Measurements from ENCODE around the gene SLC5A1.

The SLC5A1 gene

DNA sequence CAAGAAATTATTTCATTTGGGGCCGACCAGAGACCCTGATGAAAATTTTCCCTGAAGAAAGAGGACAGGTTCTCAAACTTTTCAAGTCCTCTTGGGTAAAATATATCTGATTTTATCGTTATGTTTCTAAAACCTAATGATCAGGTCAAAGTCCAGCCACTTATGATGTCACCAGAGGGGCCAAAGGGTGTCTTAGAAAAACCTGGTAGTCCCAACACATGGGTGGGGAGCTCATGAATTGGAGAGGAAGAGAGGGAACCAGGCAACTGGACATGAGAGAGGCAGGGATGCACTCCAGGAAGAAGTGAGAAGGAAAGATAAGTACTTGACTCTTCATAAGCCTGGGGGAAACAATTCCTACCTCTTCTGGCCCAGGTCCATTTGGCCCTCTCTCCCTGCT lies 9.2 kb downstream of the SLC5A1 start:
- TF ChIP-seq ZBTB7A (IDR thresholded peaks at IDR 0.05; ENCODE audit: low read depth) (no peak), TCF12 (IDR thresholded peaks at IDR 0.05; ENCODE audit: low read depth) (no peak), FOXM1 (IDR thresholded peaks at IDR 0.05; ENCODE audit: borderline replicate concordance, low read depth) (no peak), EGR1 (IDR thresholded peaks at IDR 0.05) (no peak), RAD21 (IDR thresholded peaks at IDR 0.05; ENCODE audit: low read depth) (no peak), TEAD4 (IDR thresholded peaks at IDR 0.05) (no peak), TAF1 (IDR thresholded peaks at IDR 0.05; ENCODE audit: low read depth) (no peak), YY1 (IDR thresholded peaks at IDR 0.05; ENCODE audit: low read depth) (no peak), EP300 (IDR thresholded peaks at IDR 0.05; ENCODE audit: borderline replicate concordance) (no peak), CREB1 (IDR thresholded peaks at IDR 0.05; ENCODE audit: low read depth) (no peak), NFIC (IDR thresholded peaks at IDR 0.05) (no peak), CEBPB (IDR thresholded peaks at IDR 0.05) (no peak)
- TF ChIP-seq, protein P1, sequence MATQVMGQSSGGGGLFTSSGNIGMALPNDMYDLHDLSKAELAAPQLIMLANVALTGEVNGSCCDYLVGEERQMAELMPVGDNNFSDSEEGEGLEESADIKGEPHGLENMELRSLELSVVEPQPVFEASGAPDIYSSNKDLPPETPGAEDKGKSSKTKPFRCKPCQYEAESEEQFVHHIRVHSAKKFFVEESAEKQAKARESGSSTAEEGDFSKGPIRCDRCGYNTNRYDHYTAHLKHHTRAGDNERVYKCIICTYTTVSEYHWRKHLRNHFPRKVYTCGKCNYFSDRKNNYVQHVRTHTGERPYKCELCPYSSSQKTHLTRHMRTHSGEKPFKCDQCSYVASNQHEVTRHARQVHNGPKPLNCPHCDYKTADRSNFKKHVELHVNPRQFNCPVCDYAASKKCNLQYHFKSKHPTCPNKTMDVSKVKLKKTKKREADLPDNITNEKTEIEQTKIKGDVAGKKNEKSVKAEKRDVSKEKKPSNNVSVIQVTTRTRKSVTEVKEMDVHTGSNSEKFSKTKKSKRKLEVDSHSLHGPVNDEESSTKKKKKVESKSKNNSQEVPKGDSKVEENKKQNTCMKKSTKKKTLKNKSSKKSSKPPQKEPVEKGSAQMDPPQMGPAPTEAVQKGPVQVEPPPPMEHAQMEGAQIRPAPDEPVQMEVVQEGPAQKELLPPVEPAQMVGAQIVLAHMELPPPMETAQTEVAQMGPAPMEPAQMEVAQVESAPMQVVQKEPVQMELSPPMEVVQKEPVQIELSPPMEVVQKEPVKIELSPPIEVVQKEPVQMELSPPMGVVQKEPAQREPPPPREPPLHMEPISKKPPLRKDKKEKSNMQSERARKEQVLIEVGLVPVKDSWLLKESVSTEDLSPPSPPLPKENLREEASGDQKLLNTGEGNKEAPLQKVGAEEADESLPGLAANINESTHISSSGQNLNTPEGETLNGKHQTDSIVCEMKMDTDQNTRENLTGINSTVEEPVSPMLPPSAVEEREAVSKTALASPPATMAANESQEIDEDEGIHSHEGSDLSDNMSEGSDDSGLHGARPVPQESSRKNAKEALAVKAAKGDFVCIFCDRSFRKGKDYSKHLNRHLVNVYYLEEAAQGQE (IDR thresholded peaks at IDR 0.05; ENCODE audit: low read depth) = no peak
- TF ChIP-seq, protein P2, sequence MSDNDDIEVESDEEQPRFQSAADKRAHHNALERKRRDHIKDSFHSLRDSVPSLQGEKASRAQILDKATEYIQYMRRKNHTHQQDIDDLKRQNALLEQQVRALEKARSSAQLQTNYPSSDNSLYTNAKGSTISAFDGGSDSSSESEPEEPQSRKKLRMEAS (IDR thresholded peaks at IDR 0.05) = no peak
- TF ChIP-seq, protein P3, sequence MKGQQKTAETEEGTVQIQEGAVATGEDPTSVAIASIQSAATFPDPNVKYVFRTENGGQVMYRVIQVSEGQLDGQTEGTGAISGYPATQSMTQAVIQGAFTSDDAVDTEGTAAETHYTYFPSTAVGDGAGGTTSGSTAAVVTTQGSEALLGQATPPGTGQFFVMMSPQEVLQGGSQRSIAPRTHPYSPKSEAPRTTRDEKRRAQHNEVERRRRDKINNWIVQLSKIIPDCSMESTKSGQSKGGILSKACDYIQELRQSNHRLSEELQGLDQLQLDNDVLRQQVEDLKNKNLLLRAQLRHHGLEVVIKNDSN (IDR thresholded peaks at IDR 0.05) = no peak

DNA sequence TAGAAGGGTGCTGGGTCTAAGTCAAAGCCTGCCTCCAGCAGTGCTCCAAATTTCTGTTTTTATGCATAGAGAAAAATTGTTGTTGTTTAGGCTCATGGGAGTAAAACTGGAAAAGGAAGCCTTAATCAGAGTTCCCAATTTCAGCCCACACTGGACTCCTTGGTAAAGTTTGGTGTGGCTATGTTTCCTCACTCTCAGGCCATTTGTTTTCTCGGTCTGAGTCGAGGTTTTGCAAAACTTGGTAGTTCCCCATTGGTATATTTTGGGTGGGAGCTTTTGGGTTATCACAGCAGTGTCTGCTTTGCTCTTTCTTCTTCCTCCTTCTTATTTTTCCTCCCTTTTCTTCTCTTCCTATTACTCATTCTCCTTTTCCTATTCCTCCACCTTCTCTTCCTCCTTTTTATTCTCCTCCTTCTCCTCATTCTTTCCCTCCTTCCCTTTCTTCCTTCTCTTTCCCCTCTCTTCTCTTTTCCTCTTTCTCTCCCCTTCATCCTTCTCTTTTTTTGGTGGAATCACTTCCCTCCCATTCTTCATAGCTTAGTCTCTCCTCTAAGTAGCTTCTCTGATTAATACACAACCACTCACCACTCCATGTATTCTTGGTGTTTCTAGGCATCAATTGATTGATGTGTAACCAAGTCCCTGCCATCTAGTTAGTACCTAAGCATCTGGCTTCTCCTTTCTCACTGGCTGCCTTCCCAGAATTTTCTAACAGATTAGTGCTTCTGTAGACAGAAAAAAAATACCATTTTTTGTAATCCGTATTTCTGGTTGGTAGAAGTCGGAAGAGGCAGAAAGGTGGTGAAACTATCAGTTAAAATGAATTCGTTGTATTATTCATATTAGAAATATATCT lies 10.1 kb downstream of the SLC5A1 start:
- no peak for TF ChIP-seq NFIC (IDR thresholded peaks at IDR 0.05)
- TF ChIP-seq, protein P1 (IDR thresholded peaks at IDR 0.05; ENCODE audit: low read depth) = no peak
- no peak for TF ChIP-seq TAF1 (IDR thresholded peaks at IDR 0.05; ENCODE audit: low read depth)
- TF ChIP-seq, protein P3 (IDR thresholded peaks at IDR 0.05) = no peak
- TF ChIP-seq TEAD4 (IDR thresholded peaks at IDR 0.05) = no peak
- TF ChIP-seq, protein P2 (IDR thresholded peaks at IDR 0.05) = no peak
- no peak for TF ChIP-seq YY1 (IDR thresholded peaks at IDR 0.05; ENCODE audit: low read depth)

DNA sequence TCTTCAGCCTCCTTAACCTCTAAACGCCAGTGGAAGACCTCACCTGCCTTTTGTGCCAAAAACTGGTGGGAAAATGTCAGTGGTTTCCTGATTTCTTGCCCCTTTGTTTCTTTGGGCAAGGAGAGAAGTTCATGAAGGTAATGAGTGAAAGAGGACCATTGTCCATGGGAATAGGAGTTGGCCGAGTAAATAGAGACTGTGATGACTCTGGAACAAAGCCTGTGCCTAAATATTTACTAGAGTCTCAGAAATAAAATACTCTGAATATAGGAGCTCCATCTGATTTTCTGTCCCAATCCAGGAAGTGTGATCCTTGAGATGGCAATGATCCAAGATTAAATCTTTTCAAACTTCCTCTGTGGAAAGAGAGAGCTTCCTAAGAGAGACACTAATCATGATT lies 12.0 kb downstream of the SLC5A1 start:
- no peak for TF ChIP-seq CEBPB (IDR thresholded peaks at IDR 0.05)
- no peak for TF ChIP-seq FOXM1 (IDR thresholded peaks at IDR 0.05; ENCODE audit: borderline replicate concordance, low read depth)
- TF ChIP-seq TCF12 (IDR thresholded peaks at IDR 0.05; ENCODE audit: low read depth) = no peak
- TF ChIP-seq TAF1 (IDR thresholded peaks at IDR 0.05; ENCODE audit: low read depth) = no peak
- TF ChIP-seq, protein P1 (IDR thresholded peaks at IDR 0.05; ENCODE audit: low read depth) = no peak
- no peak for TF ChIP-seq EP300 (IDR thresholded peaks at IDR 0.05; ENCODE audit: borderline replicate concordance)
- TF ChIP-seq RAD21 (IDR thresholded peaks at IDR 0.05; ENCODE audit: low read depth) = no peak
- TF ChIP-seq, protein P3 (IDR thresholded peaks at IDR 0.05) = no peak
- no peak for TF ChIP-seq EGR1 (IDR thresholded peaks at IDR 0.05)
- no peak for TF ChIP-seq NFIC (IDR thresholded peaks at IDR 0.05)
- TF ChIP-seq, protein P2 (IDR thresholded peaks at IDR 0.05) = no peak
- TF ChIP-seq YY1 (IDR thresholded peaks at IDR 0.05; ENCODE audit: low read depth) = no peak
- no peak for TF ChIP-seq CREB1 (IDR thresholded peaks at IDR 0.05; ENCODE audit: low read depth)
- no peak for TF ChIP-seq ZBTB7A (IDR thresholded peaks at IDR 0.05; ENCODE audit: low read depth)
- no peak for TF ChIP-seq TEAD4 (IDR thresholded peaks at IDR 0.05)

Data from Ishikawa (cell line).